Measurements from ENCODE around the gene RPRML. TPM values are rescaled to one million over a fixed set of nuclear protein-coding genes. Genes with fewer than 3 reads are reported as not detected.
A peak's percentile ranks its signal among the peaks of the same experiment; 100 is the strongest.

RPRML gene
- total RNA-seq, 1 donor = not detected

GRCh38 chr17:46947216-46947615, 31.8 kb downstream of the RPRML start:
- H3K4me2 ChIP-seq (ENCODE audit: insufficient read depth, low read length) = no peak overlapping the region
- no peaks in the 10 kb centered on the region for H3K79me2 ChIP-seq (ENCODE audit: insufficient read depth, low read length)
- no peak overlapping the region for H2AFZ ChIP-seq (ENCODE audit: low read length)
- peaks cover 38% of the 10 kb centered on the region for H3K27me3 ChIP-seq (ENCODE audit: insufficient read depth, low read length)
- no peak for TF ChIP-seq CTCF (IDR thresholded peaks at IDR 0.05; ENCODE audit: extremely low read depth, low read depth, low read length)
- no peak overlapping the region for H3K4me3 ChIP-seq (ENCODE audit: insufficient read depth, low read length)
- no peak overlapping the region for H3K27ac ChIP-seq (ENCODE audit: low read depth, low read length)
- peaks cover 26% of the 10 kb centered on the region for H4K20me1 ChIP-seq (ENCODE audit: insufficient read depth, low read length)
- no peaks in the 10 kb centered on the region for H3K36me3 ChIP-seq (ENCODE audit: insufficient read depth, low read length)
- DNase-seq (ENCODE audit: insufficient read length, low spot score, missing footprints) = no peak
- H3K9me3 ChIP-seq (ENCODE audit: low read depth, low read length) = no peaks in the 10 kb centered on the region
- peaks cover 18% of the 10 kb centered on the region for H3K4me1 ChIP-seq (ENCODE audit: insufficient read depth, low read length)

GRCh38 chr17:46944931-46945330, 34.1 kb downstream of the RPRML start:
- no peak overlapping the region for H3K4me3 ChIP-seq (ENCODE audit: insufficient read depth, low read length)
- peaks cover 37% of the 10 kb centered on the region for H4K20me1 ChIP-seq (ENCODE audit: insufficient read depth, low read length)
- no peak overlapping the region for H2AFZ ChIP-seq (ENCODE audit: low read length)
- H3K4me1 ChIP-seq (ENCODE audit: insufficient read depth, low read length) = peaks cover 18% of the 10 kb centered on the region
- no peak overlapping the region for H3K27ac ChIP-seq (ENCODE audit: low read depth, low read length)
- TF ChIP-seq CTCF (IDR thresholded peaks at IDR 0.05; ENCODE audit: extremely low read depth, low read depth, low read length) = no peak
- no peak for DNase-seq (ENCODE audit: insufficient read length, low spot score, missing footprints)
- H3K27me3 ChIP-seq (ENCODE audit: insufficient read depth, low read length) = peaks cover 19% of the 10 kb centered on the region
- peaks cover 15% of the 10 kb centered on the region for H3K36me3 ChIP-seq (ENCODE audit: insufficient read depth, low read length)
- H3K9me3 ChIP-seq (ENCODE audit: low read depth, low read length) = no peaks in the 10 kb centered on the region
- H3K79me2 ChIP-seq (ENCODE audit: insufficient read depth, low read length) = no peaks in the 10 kb centered on the region
- no peak overlapping the region for H3K4me2 ChIP-seq (ENCODE audit: insufficient read depth, low read length)

- Histone ChIP-seq H3K4me3 (ENCODE audit: insufficient read depth, low read length) (peak overlapping the region; percentile 6), H2AFZ (ENCODE audit: low read length) (no peak overlapping the region), H3K79me2 (ENCODE audit: insufficient read depth, low read length) (no peaks in the 10 kb centered on the region), H3K27ac (ENCODE audit: low read depth, low read length) (no peak overlapping the region), H3K27me3 (ENCODE audit: insufficient read depth, low read length) (peaks cover 17% of the 10 kb centered on the region), H4K20me1 (ENCODE audit: insufficient read depth, low read length) (peaks cover 37% of the 10 kb centered on the region), H3K4me1 (ENCODE audit: insufficient read depth, low read length) (peaks cover 18% of the 10 kb centered on the region), H3K4me2 (ENCODE audit: insufficient read depth, low read length) (peak overlapping the region; percentile 65), H3K9me3 (ENCODE audit: low read depth, low read length) (no peaks in the 10 kb centered on the region), H3K36me3 (ENCODE audit: insufficient read depth, low read length) (peaks cover 26% of the 10 kb centered on the region)
- no peak for DNase-seq (ENCODE audit: insufficient read length, low spot score, missing footprints)
- no peak for TF ChIP-seq CTCF (IDR thresholded peaks at IDR 0.05; ENCODE audit: extremely low read depth, low read depth, low read length)
Measured at GRCh38 chr17:46943501-46944393, 35.3 kb downstream of the RPRML start.

GRCh38 chr17:46943218-46943500, 35.9 kb downstream of the RPRML start:
- no peak for DNase-seq (ENCODE audit: insufficient read length, low spot score, missing footprints)
- no peaks in the 10 kb centered on the region for H3K79me2 ChIP-seq (ENCODE audit: insufficient read depth, low read length)

More at GRCh38 chr17:46943218-46943500, 35.9 kb downstream of the RPRML start:
- no peak overlapping the region for H2AFZ ChIP-seq (ENCODE audit: low read length)
- H3K9me3 ChIP-seq (ENCODE audit: low read depth, low read length) = no peaks in the 10 kb centered on the region
- no peak for TF ChIP-seq CTCF (IDR thresholded peaks at IDR 0.05; ENCODE audit: extremely low read depth, low read depth, low read length)
- peak overlapping the region; percentile 65 for H3K4me2 ChIP-seq (ENCODE audit: insufficient read depth, low read length)
- H3K27me3 ChIP-seq (ENCODE audit: insufficient read depth, low read length) = peaks cover 17% of the 10 kb centered on the region
- H3K4me1 ChIP-seq (ENCODE audit: insufficient read depth, low read length) = peaks cover 18% of the 10 kb centered on the region
- H3K36me3 ChIP-seq (ENCODE audit: insufficient read depth, low read length) = peaks cover 32% of the 10 kb centered on the region
- H4K20me1 ChIP-seq (ENCODE audit: insufficient read depth, low read length) = peaks cover 37% of the 10 kb centered on the region
- no peak overlapping the region for H3K27ac ChIP-seq (ENCODE audit: low read depth, low read length)
- no peak overlapping the region for H3K4me3 ChIP-seq (ENCODE audit: insufficient read depth, low read length)

Measured in osteoblast (primary cell).